IMR-90 (cell line): ENCODE measurements around the gene COL24A1. TPM values are rescaled to one million over a fixed set of nuclear protein-coding genes. Genes with fewer than 3 reads are reported as not detected.

Experiments
- ATAC-seq: fragments of 200-7000 bp; cut with Tn5 transposase; 2 replicates; pipeline ENCODE4 v1.9.1; 2020; ENCODE audit warnings: low read depth, mild to moderate bottlenecking, moderate library complexity
- BruUV-seq: library from RNA; stranded (reverse); fragments of 400-500 nt; replicated peaks from 2 replicates; lab custom pipeline; 2021; lab: Mats Ljungman, UMichigan
- CTCF ChIA-PET: fragments of 300-600 bp; formaldehyde crosslinking; extraction: SDS; loops from one replicate; lab custom pipeline; 2021; ENCODE audit warnings: antibody characterized with exemption; lab: Yijun Ruan, JAX
- POLR2A ChIA-PET: fragments of 300-600 bp; sonication (Branson Sonifier 250); formaldehyde crosslinking; loops from one replicate; lab custom pipeline; 2022; ENCODE audit warnings: antibody characterized with exemption; ENCODE audit not compliant: unreplicated experiment; lab: Charles Lee
- DNase-seq: peaks from one replicate; pipeline ENCODE4 v3.0.0; 2013
- H2AFZ ChIP-seq: replicated peaks from 2 replicates; pipeline ENCODE3; 2013; ENCODE audit warnings: low read length, mild to moderate bottlenecking; ENCODE audit not compliant: poor library complexity
- H2AK5ac ChIP-seq: 2 replicates; pipeline ENCODE4 v1.6.1; 2013; ENCODE audit warnings: low read depth, low read length, inconsistent platforms
- H2AK9ac ChIP-seq: replicated peaks from 2 replicates; pipeline ENCODE3; 2013; ENCODE audit warnings: mild to moderate bottlenecking, low read depth, low read length, moderate library complexity; ENCODE audit not compliant: poor library complexity
- H2BK120ac ChIP-seq: 2 replicates; pipeline ENCODE4 v1.6.1; 2013; ENCODE audit warnings: low read depth, low read length, inconsistent platforms
- H2BK15ac ChIP-seq: 3 replicates; pipeline ENCODE4 v1.6.1; 2013; ENCODE audit warnings: low read depth, low read length, inconsistent platforms
- H2BK20ac ChIP-seq: 2 replicates; pipeline ENCODE4 v1.6.1; 2013; ENCODE audit warnings: low read depth, mild to moderate bottlenecking, inconsistent platforms, low read length, moderate library complexity
- H2BK5ac ChIP-seq: 2 replicates; pipeline ENCODE4 v1.6.1; 2013; ENCODE audit warnings: mild to moderate bottlenecking, low read depth, low read length, inconsistent platforms; ENCODE audit not compliant: poor library complexity, severe bottlenecking
- H3K14ac ChIP-seq: replicated peaks from 2 replicates; pipeline ENCODE4 v1.6.1; 2013; ENCODE audit warnings: low read depth, low read length, inconsistent platforms
- H3K18ac ChIP-seq: 2 replicates; pipeline ENCODE4 v1.6.1; 2013; ENCODE audit warnings: low read depth, low read length, control low read depth
- H3K23ac ChIP-seq: 2 replicates; pipeline ENCODE4 v1.6.1; 2013; ENCODE audit warnings: low read depth, low read length, inconsistent platforms
- H3K27ac ChIP-seq: 2 replicates; pipeline ENCODE4 v1.5.1; 2013; ENCODE audit warnings: mild to moderate bottlenecking, control low read depth, low read length; ENCODE audit not compliant: insufficient read depth
- H3K27me3 ChIP-seq: 2 replicates; pipeline ENCODE4 v1.6.1; 2013; ENCODE audit warnings: low read length; ENCODE audit not compliant: control insufficient read depth, insufficient read depth
- H3K36me3 ChIP-seq: 2 replicates; pipeline ENCODE4 v1.6.1; 2013; ENCODE audit warnings: low read length, mixed read lengths; ENCODE audit not compliant: control insufficient read depth, insufficient read depth
- H3K4ac ChIP-seq: 2 replicates; pipeline ENCODE4 v1.6.1; 2013; ENCODE audit warnings: low read depth, low read length, inconsistent platforms
- H3K4me1 ChIP-seq: 2 replicates; pipeline ENCODE4 v1.6.1; 2013; ENCODE audit warnings: low read length, mixed read lengths; ENCODE audit not compliant: control insufficient read depth, insufficient read depth
- H3K4me2 ChIP-seq: 2 replicates; pipeline ENCODE4 v1.6.1; 2013; ENCODE audit warnings: low read depth, mild to moderate bottlenecking, control low read depth, low read length, moderate library complexity
- H3K4me3 ChIP-seq: 2 replicates; pipeline ENCODE4 v1.5.1; 2013; ENCODE audit warnings: low read depth, mild to moderate bottlenecking, control low read depth, low read length, moderate library complexity; ENCODE audit not compliant: insufficient read depth
- H3K56ac ChIP-seq: 2 replicates; pipeline ENCODE4 v1.6.1; 2013; ENCODE audit warnings: low read length, inconsistent platforms; ENCODE audit not compliant: insufficient read depth; ENCODE audit errors: extremely low read depth
- H3K79me1 ChIP-seq, 2 experiments: 2 replicates each; pipeline ENCODE4 v1.6.1; 2013; ENCODE audit warnings: low read length in 2 of 2, inconsistent platforms in 1 of 2, low read depth in 1 of 2
- H3K9ac ChIP-seq: 2 replicates; pipeline ENCODE4 v1.6.1; 2013; ENCODE audit warnings: low read depth, low read length, control low read depth
- H3K9me1 ChIP-seq: 2 replicates; pipeline ENCODE4 v1.6.1; 2013; ENCODE audit warnings: low read length, inconsistent platforms; ENCODE audit not compliant: insufficient read depth
- H3K9me3 ChIP-seq: 2 replicates; pipeline ENCODE4 v1.6.1; 2013; ENCODE audit warnings: low read length; ENCODE audit not compliant: control insufficient read depth, insufficient read depth
- H4K20me1 ChIP-seq: 2 replicates; pipeline ENCODE4 v1.6.1; 2013; ENCODE audit warnings: low read length, inconsistent platforms; ENCODE audit not compliant: insufficient read depth
- H4K5ac ChIP-seq: 2 replicates; pipeline ENCODE4 v1.6.1; 2013; ENCODE audit warnings: mild to moderate bottlenecking, low read depth, low read length, control low read depth
- H4K8ac ChIP-seq, 2 experiments: 2 replicates each; pipeline ENCODE4 v1.6.1; 2013; ENCODE audit warnings: low read depth in 2 of 2, low read length in 2 of 2, control low read depth in 1 of 2, inconsistent platforms in 1 of 2
- H4K91ac ChIP-seq: 2 replicates; pipeline ENCODE4 v1.6.1; 2013; ENCODE audit warnings: low read depth, low read length, inconsistent platforms; ENCODE audit not compliant: insufficient read depth
- BHLHE40 ChIP-seq: fragments of 150-350 bp; IDR thresholded peaks from 2 replicates; pipeline ENCODE4 v1.6.1; 2016; ENCODE audit warnings: mild to moderate bottlenecking, low read depth, low read length
- CEBPB ChIP-seq: IDR thresholded peaks from 2 replicates; pipeline ENCODE4 v1.6.1; 2012; ENCODE audit warnings: low read depth, low read length, improper control_type of control experiment
- CHD1 ChIP-seq: IDR thresholded peaks from 2 replicates; pipeline ENCODE4 v1.6.1; 2012; ENCODE audit warnings: low read depth, low read length, improper control_type of control experiment
- CTCF ChIP-seq: conservative IDR thresholded peaks from 2 replicates; pipeline ENCODE4 v1.5.1; 2012; ENCODE audit warnings: mild to moderate bottlenecking, low read depth, low read length, improper control_type of control experiment
- ELK1 ChIP-seq: fragments of 150-350 bp; IDR thresholded peaks from 2 replicates; pipeline ENCODE4 v1.6.1; 2016; ENCODE audit warnings: low read depth, mild to moderate bottlenecking, low read length, moderate library complexity, borderline replicate concordance
- NFE2L2 ChIP-seq: fragments of 150-350 bp; IDR thresholded peaks from 2 replicates; pipeline ENCODE4 v1.6.1; 2016; ENCODE audit warnings: low read depth, mild to moderate bottlenecking, low read length
- POLR2A ChIP-seq: IDR thresholded peaks from 2 replicates; pipeline ENCODE4 v1.6.1; 2012; ENCODE audit warnings: mild to moderate bottlenecking, low read depth, low read length
- RAD21 ChIP-seq: IDR thresholded peaks from 2 replicates; pipeline ENCODE4 v1.6.1; 2012; ENCODE audit warnings: low read length, improper control_type of control experiment
- RCOR1 ChIP-seq: IDR thresholded peaks from 2 replicates; pipeline ENCODE4 v1.6.1; 2012; ENCODE audit warnings: mild to moderate bottlenecking, low read length, improper control_type of control experiment; ENCODE audit not compliant: insufficient replicate concordance
- RFX5 ChIP-seq: IDR thresholded peaks from 2 replicates; pipeline ENCODE4 v1.8.0; 2012; ENCODE audit warnings: low read depth, mild to moderate bottlenecking, low read length, moderate library complexity
- SMC3 ChIP-seq: fragments of 150-350 bp; IDR thresholded peaks from 2 replicates; pipeline ENCODE4 v1.6.1; 2016; ENCODE audit warnings: low read depth, mild to moderate bottlenecking, antibody characterized with exemption, low read length, moderate library complexity
- WGBS, 2 experiments: methylation state at CpG; one replicate each; pipeline versions ENCODE4 v1.1.5 to v1.1.7; 2013; ENCODE audit warnings: missing lambda C conversion rate in 2 of 2; ENCODE audit not compliant: insufficient read length in 1 of 2; ENCODE audit errors: extremely low coverage in 2 of 2; 5-methylcytosine and 5-hydroxymethylcytosine counted together
- dilution Hi-C: fragments of 300-500 bp; cut with HindIII; formaldehyde crosslinking; loops from one replicate; pipeline ENCODE4 v1.14.3; 2018; ENCODE audit warnings: low sequenced_read_pairs; ENCODE audit not compliant: unreplicated experiment
- in situ Hi-C: fragments of 300-500 bp; cut with MboI; formaldehyde crosslinking; loops from 3 replicates; pipeline ENCODE4 v1.14.3; 2019; ENCODE audit warnings: low sequenced_read_pairs, inconsistent platforms, mixed read lengths
- intact Hi-C: fragments of 100-400 bp; cut with micrococcal nuclease; formaldehyde crosslinking; loops from 2 replicates; pipeline ENCODE4 v1.10.0; 2022
- polyA plus RNA-seq, 3 experiments: library from polyadenylated mRNA; depleted of rRNA; stranded (reverse); fragments of >200 nt; gene quantifications; 2 replicates each; pipeline ENCODE4 v1.2.3, GENCODE V29; 2012; ENCODE audit warnings: low replicate concordance in 1 of 3
- total RNA-seq: library from RNA; depleted of rRNA; stranded (reverse); fragments of >200 nt; gene quantifications from 2 replicates; pipeline ENCODE4 v1.2.3, GENCODE V29; 2012

Gene COL24A1
- total and polyA plus RNA-seq, 2 of the 4 experiments (the other 2 are of a cell fraction): 1.4 to 2.2 TPM

- Histone ChIP-seq H3K4ac (no peak overlapping the region), H2BK120ac (no peak overlapping the region), H3K23ac (no peak overlapping the region), H3K18ac (no peak overlapping the region), H3K14ac (no peak overlapping the region), H2BK20ac (no peak overlapping the region), H2AK5ac (no peak overlapping the region), H3K4me1 (peaks cover 3% of the 10 kb centered on the region; the same call in 1 of the 2 replicates), H4K91ac (no peak overlapping the region), H3K4me2 (no peak overlapping the region), H3K56ac (no peak overlapping the region), H2AK9ac (no peak overlapping the region), H3K9me3 (no peaks in the 10 kb centered on the region), H3K9ac (no peak overlapping the region), H3K36me3 (no peaks in the 10 kb centered on the region), H4K20me1 (no peaks in the 10 kb centered on the region), H2AFZ (no peak overlapping the region), H4K5ac (no peak overlapping the region), H3K27ac (no peak overlapping the region), H2BK15ac (no peak overlapping the region), H3K9me1 (no peaks in the 10 kb centered on the region), H3K79me1 (no peaks in the 10 kb centered on the region), H4K8ac (no peak overlapping the region), H3K4me3 (no peak overlapping the region), H3K27me3 (no peaks in the 10 kb centered on the region), H2BK5ac (no peak overlapping the region)
- POLR2A ChIA-PET: interaction anchor here (0.7 kb wide), 1 partner anchor 21 kb away, joined by 3 read pairs; no protein-coding TSS in a partner anchor
- intact Hi-C loops: no loop called here
- WGBS, 2 experiments: no CpG with 5 or more reads among the region's 2 CpGs
- TF ChIP-seq POLR2A: no peak
- TF ChIP-seq SMC3: no peak
- no peak for TF ChIP-seq RAD21
- no peak for TF ChIP-seq CHD1
- no peak for TF ChIP-seq RFX5
- no peak for TF ChIP-seq RCOR1
- no peak for TF ChIP-seq CEBPB
- no peak for TF ChIP-seq CTCF
- no peak for TF ChIP-seq BHLHE40
- no peak for TF ChIP-seq NFE2L2
- no peak for TF ChIP-seq ELK1
- CTCF ChIA-PET: no interaction called here
- in situ Hi-C loops: no loop called here
- dilution Hi-C loops: no loop called here
- DNase-seq (no peak), ATAC-seq (no peak)
- BruUV-seq: no TSS peak
These were observed 340.7 kb downstream of the COL24A1 start for GRCh38 chr1:85815906-85816305.
